Measurements from ENCODE around the gene ADCYAP1. TPM values are rescaled to one million over a fixed set of nuclear protein-coding genes. Genes with fewer than 3 reads are reported as not detected.

Gene ADCYAP1
- total RNA-seq, 1 donor from 2014 or later = 0.19 TPM

DNA sequence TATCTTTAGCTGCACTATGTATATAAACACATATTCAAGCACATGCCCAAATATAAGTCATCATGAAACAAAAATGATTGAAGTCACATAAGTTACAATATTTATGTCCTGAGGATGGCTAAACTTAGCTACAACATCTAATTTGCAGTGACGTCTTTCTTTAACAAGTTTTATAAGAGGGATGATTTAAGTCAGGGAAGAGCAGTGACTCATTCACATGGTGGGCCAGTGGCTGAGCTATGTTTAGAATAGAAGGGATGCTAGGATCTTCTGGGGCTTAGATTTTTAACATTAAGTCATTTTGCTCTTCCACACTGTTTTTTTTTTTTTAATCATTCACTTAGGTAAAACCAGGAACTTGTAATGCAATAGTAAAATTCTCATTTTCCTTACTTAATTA is 22.3 kb downstream of the ADCYAP1 start:
- H3K27ac ChIP-seq (replicated peaks) = no peak overlapping the region
- H3K36me3 ChIP-seq = no peaks in the 10 kb centered on the region
- no peak overlapping the region for H3K4me3 ChIP-seq
- no peaks in the 10 kb centered on the region for H3K4me1 ChIP-seq
- TF ChIP-seq, protein P1, sequence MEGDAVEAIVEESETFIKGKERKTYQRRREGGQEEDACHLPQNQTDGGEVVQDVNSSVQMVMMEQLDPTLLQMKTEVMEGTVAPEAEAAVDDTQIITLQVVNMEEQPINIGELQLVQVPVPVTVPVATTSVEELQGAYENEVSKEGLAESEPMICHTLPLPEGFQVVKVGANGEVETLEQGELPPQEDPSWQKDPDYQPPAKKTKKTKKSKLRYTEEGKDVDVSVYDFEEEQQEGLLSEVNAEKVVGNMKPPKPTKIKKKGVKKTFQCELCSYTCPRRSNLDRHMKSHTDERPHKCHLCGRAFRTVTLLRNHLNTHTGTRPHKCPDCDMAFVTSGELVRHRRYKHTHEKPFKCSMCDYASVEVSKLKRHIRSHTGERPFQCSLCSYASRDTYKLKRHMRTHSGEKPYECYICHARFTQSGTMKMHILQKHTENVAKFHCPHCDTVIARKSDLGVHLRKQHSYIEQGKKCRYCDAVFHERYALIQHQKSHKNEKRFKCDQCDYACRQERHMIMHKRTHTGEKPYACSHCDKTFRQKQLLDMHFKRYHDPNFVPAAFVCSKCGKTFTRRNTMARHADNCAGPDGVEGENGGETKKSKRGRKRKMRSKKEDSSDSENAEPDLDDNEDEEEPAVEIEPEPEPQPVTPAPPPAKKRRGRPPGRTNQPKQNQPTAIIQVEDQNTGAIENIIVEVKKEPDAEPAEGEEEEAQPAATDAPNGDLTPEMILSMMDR (IDR thresholded peaks at IDR 0.05; ENCODE audit: borderline replicate concordance) = no peak
- no peaks in the 10 kb centered on the region for H3K9me3 ChIP-seq (replicated peaks)
- H3K27me3 ChIP-seq (ENCODE audit: low read depth) = peaks cover 31% of the 10 kb centered on the region
- DNase-seq = no peak
- intact Hi-C loops (cut with micrococcal nuclease) = no loop called here

DNA sequence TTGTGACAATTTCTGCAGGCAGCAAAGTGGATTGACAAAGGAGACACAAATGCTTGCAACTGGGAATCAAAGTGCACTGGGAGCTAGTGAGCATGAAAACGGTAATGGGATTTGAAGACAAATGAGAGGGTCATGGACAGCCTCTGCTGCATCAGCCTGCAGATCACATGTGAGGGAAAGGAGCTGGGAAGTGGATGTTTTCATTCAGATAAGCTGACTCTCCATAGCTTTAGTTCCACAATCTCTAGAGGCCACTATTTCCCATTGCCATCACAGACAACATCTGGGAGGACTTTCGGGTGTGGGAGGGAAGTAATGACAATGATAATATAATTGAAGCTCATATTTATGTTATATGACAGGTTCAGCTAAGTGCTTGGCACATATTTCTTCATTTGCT is 28.4 kb downstream of the ADCYAP1 start:
- DNase-seq = no peak
- no peaks in the 10 kb centered on the region for H3K4me1 ChIP-seq
- H3K36me3 ChIP-seq = no peaks in the 10 kb centered on the region
- H3K27me3 ChIP-seq (ENCODE audit: low read depth) = peaks cover 31% of the 10 kb centered on the region
- TF ChIP-seq, protein P1 (IDR thresholded peaks at IDR 0.05; ENCODE audit: borderline replicate concordance) = no peak
- intact Hi-C loops (cut with micrococcal nuclease) = no loop called here
- no peak overlapping the region for H3K27ac ChIP-seq (replicated peaks)
- H3K9me3 ChIP-seq (replicated peaks) = no peaks in the 10 kb centered on the region
- H3K4me3 ChIP-seq = no peak overlapping the region

DNA sequence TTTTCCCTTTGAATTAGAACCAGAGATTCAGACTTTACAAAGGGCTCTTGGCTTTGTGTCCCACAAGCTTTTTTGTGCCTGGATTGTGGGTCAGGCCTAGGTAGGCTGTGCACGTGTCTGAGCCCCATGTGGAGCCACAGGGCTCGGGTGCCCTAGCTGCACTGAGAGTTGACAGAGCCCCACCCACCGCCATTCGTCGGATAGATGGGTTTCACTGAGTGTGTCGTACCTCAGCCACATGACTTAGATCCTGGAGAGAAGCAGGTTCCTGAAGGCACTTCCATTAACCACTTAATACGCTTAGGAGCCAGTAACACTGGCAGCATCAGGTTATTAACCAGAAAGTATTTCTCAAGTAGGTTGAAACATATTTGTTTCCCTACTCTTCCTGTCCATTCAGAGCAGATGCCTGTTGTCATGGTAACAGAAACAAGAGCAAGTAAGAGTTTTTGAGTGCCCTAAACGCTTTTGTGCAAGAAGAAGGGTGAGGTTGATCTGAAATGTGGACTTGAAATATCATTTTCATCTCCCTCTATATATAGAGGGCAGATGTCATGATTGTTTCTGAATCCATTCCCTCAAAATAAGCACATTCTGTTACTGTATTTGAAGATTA is 30.0 kb downstream of the ADCYAP1 start:
- TF ChIP-seq, protein P1 (IDR thresholded peaks at IDR 0.05; ENCODE audit: borderline replicate concordance) = no peak
- intact Hi-C loops (cut with micrococcal nuclease) = no loop called here
- no peaks in the 10 kb centered on the region for H3K9me3 ChIP-seq (replicated peaks)

DNA sequence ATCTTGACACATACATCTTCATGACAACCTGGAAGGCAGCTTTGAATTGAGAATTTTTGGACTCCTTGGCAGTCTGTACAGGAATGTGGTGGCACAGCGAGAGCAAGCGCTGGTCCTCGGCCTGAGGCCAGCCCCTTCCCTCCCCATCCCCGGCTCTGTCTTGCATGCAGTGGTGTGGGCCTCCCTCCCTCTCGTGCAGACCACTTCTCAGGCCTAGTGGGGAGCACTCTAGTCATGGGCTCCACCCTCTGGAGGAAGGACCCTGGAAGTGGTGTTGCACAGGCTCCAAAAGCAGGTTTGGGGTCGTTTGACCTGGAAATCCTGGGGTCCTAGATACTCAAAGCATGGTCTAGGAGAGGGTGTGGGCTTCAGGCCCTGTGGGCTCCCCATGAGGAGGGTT is 32.3 kb downstream of the ADCYAP1 start:
- H3K36me3 ChIP-seq = no peaks in the 10 kb centered on the region
- H3K4me1 ChIP-seq = no peaks in the 10 kb centered on the region
- H3K4me3 ChIP-seq = no peak overlapping the region
- peaks cover 28% of the 10 kb centered on the region for H3K27me3 ChIP-seq (ENCODE audit: low read depth)
- TF ChIP-seq, protein P1 (IDR thresholded peaks at IDR 0.05; ENCODE audit: borderline replicate concordance) = no peak
- no peak for DNase-seq
- H3K9me3 ChIP-seq (replicated peaks) = no peaks in the 10 kb centered on the region
- intact Hi-C loops (cut with micrococcal nuclease) = no loop called here
- no peak overlapping the region for H3K27ac ChIP-seq (replicated peaks)

More for the DNA sequence above, 30.0 kb downstream of the ADCYAP1 start:
- Histone ChIP-seq H3K27ac (replicated peaks) (no peak overlapping the region), H3K36me3 (no peaks in the 10 kb centered on the region), H3K4me3 (no peak overlapping the region), H3K4me1 (no peaks in the 10 kb centered on the region), H3K27me3 (ENCODE audit: low read depth) (peaks cover 33% of the 10 kb centered on the region)
- no peak for DNase-seq

DNA sequence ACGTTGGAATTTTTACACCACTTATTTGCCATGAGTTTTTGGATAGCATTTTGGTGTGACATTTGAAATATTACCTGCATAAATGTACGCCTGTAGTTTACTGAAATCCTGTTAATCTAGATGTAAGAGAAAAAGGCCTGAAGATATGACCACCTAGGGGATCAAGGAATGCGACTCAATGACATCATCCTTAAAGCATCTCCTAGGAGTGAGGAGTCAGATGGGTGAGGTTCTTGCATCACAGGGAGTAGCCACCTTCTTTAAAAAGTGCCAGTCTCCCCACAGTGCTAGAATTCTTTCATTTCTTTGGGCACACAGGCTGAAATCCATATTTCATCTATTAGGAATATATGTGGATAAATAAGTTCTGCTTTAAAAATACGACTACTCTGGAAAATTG is 34.5 kb downstream of the ADCYAP1 start:
- Histone ChIP-seq H3K4me1 (no peaks in the 10 kb centered on the region), H3K9me3 (replicated peaks) (no peaks in the 10 kb centered on the region), H3K27me3 (ENCODE audit: low read depth) (peaks cover 23% of the 10 kb centered on the region), H3K36me3 (no peaks in the 10 kb centered on the region), H3K27ac (replicated peaks) (no peak overlapping the region), H3K4me3 (no peak overlapping the region)
- no peak for DNase-seq
- intact Hi-C loops (cut with micrococcal nuclease) = no loop called here
- TF ChIP-seq, protein P1 (IDR thresholded peaks at IDR 0.05; ENCODE audit: borderline replicate concordance) = no peak
